ENCODE measurements around the gene GET3. TPM values are rescaled to one million over a fixed set of nuclear protein-coding genes. Genes with fewer than 3 reads are reported as not detected.

GET3 gene
- polyA plus RNA-seq, 2 of the 4 experiments (the other 2 are of a cell fraction): 87.0 to 91.7 TPM

GRCh38 chr19:12792853-12793289, 55.6 kb downstream of the GET3 start:
- under 1% methylated on average over 22 of the region's 22 CpGs for WGBS (ENCODE audit: missing lambda C conversion rate)
- peak overlapping the region; percentile 86 for H3K4me2 ChIP-seq
- H3K4me1 ChIP-seq: peaks cover 41% of the 10 kb centered on the region
- POLR2A ChIA-PET: interaction anchor here (1.5 to 6.5 kb wide), 6 partner anchors 10 to 88 kb away, joined by 3 to 122 read pairs (median 17); partner anchors contain the start of genes DNASE2 and GET3
- DNase-seq (ENCODE audit: low read depth in 1 of 2, low spot score in 1 of 2): no peak
- ATAC-seq: no peak
- no peak for FAIRE-seq
- H3K4me3 ChIP-seq: peak overlapping the region; percentile 92
- H3K27ac ChIP-seq: peak overlapping the region; percentile 96 to 99
- no peaks in the 10 kb centered on the region for H3K9me3 ChIP-seq
- CTCF ChIA-PET: interaction anchor here (0.5 to 17.4 kb wide), 6 partner anchors 10 to 1651 kb away, joined by 3 to 901 read pairs (median 6); partner anchors contain the start of gene HOOK2
- TF ChIP-seq ZSCAN20 (CRISPR knock-in tag; IDR thresholded peaks at IDR 0.05): no peak
- no peak for TF ChIP-seq EHMT2 (IDR thresholded peaks at IDR 0.05; ENCODE audit: low read depth)

GRCh38 chr19:12793290-12794195, 56.2 kb downstream of the GET3 start:
- peak; percentile 16 to 23; a peak in 5 of 6 replicates for ATAC-seq
- FAIRE-seq: no peak
- WGBS (ENCODE audit: missing lambda C conversion rate): under 1% methylated on average over 14 of the region's 81 CpGs
- TF ChIP-seq EP300 (IDR thresholded peaks at IDR 0.05): 0 out of 5 replicates have a peak, but pooled peaks of 1 of the 2 experiments have one; percentile 6
- peak; percentile 79 for TF ChIP-seq PBX3 (IDR thresholded peaks at IDR 0.05)
- peak; percentile 70; the same call in 1 of the 2 replicates for TF ChIP-seq HOXB5 (CRISPR knock-in tag; IDR thresholded peaks at IDR 0.05)
- peak; percentile 98 for TF ChIP-seq TP53 (CRISPR knock-in tag; IDR thresholded peaks at IDR 0.05)
- peak; percentile 34 for TF ChIP-seq POLR2A (IDR thresholded peaks at IDR 0.05; ENCODE audit: low read length)
- no peak for TF ChIP-seq HDAC2 (IDR thresholded peaks at IDR 0.05)
- peak; percentile 52; the same call in 1 of the 2 replicates for TF ChIP-seq MAZ (IDR thresholded peaks at IDR 0.05; ENCODE audit: borderline replicate concordance, low read depth, low read length)
- TF ChIP-seq GATA3 (IDR thresholded peaks at IDR 0.05; ENCODE audit: borderline replicate concordance): peak; percentile 26; the same call in 1 of the 2 replicates
- TF ChIP-seq MAFK (IDR thresholded peaks at IDR 0.05; ENCODE audit: partially characterized antibody): no peak
- TF ChIP-seq CHD4 (IDR thresholded peaks at IDR 0.05; ENCODE audit: borderline replicate concordance): no peak
- peak; percentile 64 for TF ChIP-seq ZFP36 (IDR thresholded peaks at IDR 0.05; ENCODE audit: borderline replicate concordance, partially characterized antibody)
- no peak for TF ChIP-seq HOXB13 (CRISPR knock-in tag; IDR thresholded peaks at IDR 0.05; ENCODE audit: low read depth)
- peak; percentile 97 for TF ChIP-seq HMGXB4 (CRISPR knock-in tag; IDR thresholded peaks at IDR 0.05; ENCODE audit: borderline replicate concordance)
- no peak for TF ChIP-seq RCOR1 (IDR thresholded peaks at IDR 0.05; ENCODE audit: low read depth, low read length)
- TF ChIP-seq NFE2L2 (conservative IDR thresholded peaks at IDR 0.05; ENCODE audit: low read length): no peak; the same call in 1 of the 2 replicates
- peak; percentile 72 for TF ChIP-seq CHD2 (IDR thresholded peaks at IDR 0.05; ENCODE audit: low read length, partially characterized antibody)
- TF ChIP-seq NPAS2 (CRISPR knock-in tag; IDR thresholded peaks at IDR 0.05; ENCODE audit: borderline replicate concordance): no peak
- TF ChIP-seq ZC3H11A (IDR thresholded peaks at IDR 0.05): no peak
- TF ChIP-seq PHF8 (IDR thresholded peaks at IDR 0.05; ENCODE audit: borderline replicate concordance, low read depth): no peak
- no peak for TF ChIP-seq ZSCAN20 (CRISPR knock-in tag; IDR thresholded peaks at IDR 0.05)
- no peak for TF ChIP-seq USF2 (IDR thresholded peaks at IDR 0.05)
- TF ChIP-seq SMC3 (IDR thresholded peaks at IDR 0.05): peak; percentile 16; the same call in 1 of the 3 replicates
- TF ChIP-seq MYC (IDR thresholded peaks at IDR 0.05; ENCODE audit: borderline replicate concordance, low read length): peak; percentile 80
- no peak for TF ChIP-seq HEYL (CRISPR knock-in tag; IDR thresholded peaks at IDR 0.05)
- TF ChIP-seq E2F6 (IDR thresholded peaks at IDR 0.05; ENCODE audit: borderline replicate concordance, low read depth): peak; percentile 90
- TF ChIP-seq MAX (IDR thresholded peaks at IDR 0.05): peak; percentile 92
- TF ChIP-seq RFX5 (IDR thresholded peaks at IDR 0.05): peak; percentile 87
- no peak for TF ChIP-seq NR3C1 (IDR thresholded peaks at IDR 0.05)

More at GRCh38 chr19:12793290-12794195, 56.2 kb downstream of the GET3 start:
- ChIA-PET POLR2A (interaction anchor here (1.5 to 6.5 kb wide), 4 partner anchors 11 to 56 kb away, joined by 3 to 122 read pairs (median 30); partner anchors contain the start of gene GET3), CTCF (interaction anchor here (0.6 to 17.4 kb wide), 6 partner anchors 11 to 65 kb away, joined by 4 to 901 read pairs (median 18); partner anchors contain the start of genes HOOK2 and RNASEH2A)
- H3K4me3 ChIP-seq: peak overlapping the region; percentile 92
- H3K4me2 ChIP-seq: peak overlapping the region; percentile 86
- H3K27ac ChIP-seq: peak overlapping the region; percentile 96 to 99
- peak; percentile 78 to 88 for DNase-seq (ENCODE audit: low read depth in 1 of 2, low spot score in 1 of 2)
- H3K9me3 ChIP-seq: no peaks in the 10 kb centered on the region
- peaks cover 35% of the 10 kb centered on the region for H3K4me1 ChIP-seq

All from A549 (cell line).